Inferior parietal cortex (tissue), 1 donor: ENCODE results near the gene ZBTB45.
A peak's percentile ranks its signal among the peaks of the same experiment; 100 is the strongest.

Experiments
- DNase-seq: peaks from one replicate; pipeline ENCODE4 v3.0.0-alpha.2; 2016; ENCODE audit errors: extremely low spot score

The ZBTB45 gene

DNA sequence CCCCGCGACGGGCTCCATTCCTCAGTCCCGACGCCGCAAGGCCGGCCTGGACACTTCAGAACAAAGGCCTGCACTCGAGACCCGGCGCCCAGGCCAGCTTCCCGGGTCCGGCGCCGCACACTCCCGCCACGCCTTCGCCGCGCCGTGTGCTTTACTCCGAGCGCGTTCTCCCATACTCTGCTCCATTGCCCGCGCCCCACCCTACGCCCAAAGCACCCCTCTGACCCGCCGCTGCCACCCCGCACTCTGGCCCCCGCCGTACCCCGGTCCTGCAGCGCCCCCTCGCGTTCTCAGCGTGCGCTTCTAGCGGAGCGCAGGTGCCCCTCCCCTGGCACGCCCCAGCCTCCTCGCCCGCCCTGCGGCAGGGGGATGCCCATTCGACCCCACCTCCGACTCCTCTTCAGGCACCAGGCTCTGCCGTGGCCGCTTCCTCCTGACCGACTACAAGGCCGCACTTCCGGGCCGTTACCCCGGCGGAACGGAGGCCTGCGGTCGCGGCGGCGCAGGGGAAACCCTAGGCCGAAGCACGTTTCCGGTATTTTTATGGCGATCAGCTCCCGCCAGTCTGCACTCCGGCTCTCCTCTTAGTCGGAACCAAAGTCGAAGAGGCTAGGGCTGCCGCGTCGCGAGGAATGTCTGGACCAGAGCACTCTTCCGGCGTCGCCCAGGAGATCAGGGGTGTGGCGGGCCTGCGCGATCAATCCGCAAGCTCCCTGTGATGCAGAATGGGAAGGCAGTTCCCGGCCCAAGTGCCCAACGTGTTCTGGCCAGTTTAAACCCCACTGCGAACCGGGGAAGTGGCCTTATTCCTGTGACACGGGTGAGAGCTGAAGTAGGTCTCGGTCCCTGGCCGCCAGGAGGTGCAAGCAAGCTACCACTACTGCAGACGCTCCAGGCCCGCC is at the start of gene ZBTB45:
ZBTB45 (minus strand) TSS at position 456 of the 902 bp plus-strand sequence. CDS start 2,137 bp downstream, outside the sequence.
- peak; percentile 94 for DNase-seq

DNA sequence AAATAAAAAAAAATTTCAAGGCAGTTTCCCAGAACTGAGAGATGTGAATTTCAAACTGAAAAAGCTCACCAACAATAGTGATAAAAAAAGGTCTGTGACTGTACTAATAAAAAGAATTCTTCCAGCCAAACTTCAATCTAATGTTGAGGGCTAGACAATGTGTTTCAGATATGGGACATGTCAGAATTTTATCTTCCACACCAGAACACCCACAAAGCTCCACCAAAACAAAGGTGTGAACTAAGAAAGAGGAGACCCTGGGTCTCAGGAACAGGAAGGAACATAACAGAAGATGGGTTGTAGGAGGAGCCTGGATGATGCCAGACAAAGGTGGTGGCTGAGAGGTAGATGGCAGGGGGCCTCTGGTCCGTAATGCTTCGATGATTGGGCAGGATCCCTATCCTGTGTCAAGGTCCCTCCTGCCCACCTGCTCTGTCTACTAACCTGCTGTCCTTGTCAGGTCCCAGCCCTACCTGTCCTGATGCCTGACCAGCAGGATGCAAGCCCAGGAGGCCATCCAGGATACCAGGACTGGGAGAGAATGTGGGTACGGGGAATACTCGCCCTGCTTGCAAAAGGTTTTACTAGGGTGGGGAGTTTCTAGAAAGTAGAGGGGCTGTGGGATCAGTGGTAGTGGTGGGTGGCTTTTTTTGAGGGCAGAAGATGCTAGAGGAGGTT is 49.0 kb upstream of the ZBTB45 start:
- DNase-seq, result no peak

DNA sequence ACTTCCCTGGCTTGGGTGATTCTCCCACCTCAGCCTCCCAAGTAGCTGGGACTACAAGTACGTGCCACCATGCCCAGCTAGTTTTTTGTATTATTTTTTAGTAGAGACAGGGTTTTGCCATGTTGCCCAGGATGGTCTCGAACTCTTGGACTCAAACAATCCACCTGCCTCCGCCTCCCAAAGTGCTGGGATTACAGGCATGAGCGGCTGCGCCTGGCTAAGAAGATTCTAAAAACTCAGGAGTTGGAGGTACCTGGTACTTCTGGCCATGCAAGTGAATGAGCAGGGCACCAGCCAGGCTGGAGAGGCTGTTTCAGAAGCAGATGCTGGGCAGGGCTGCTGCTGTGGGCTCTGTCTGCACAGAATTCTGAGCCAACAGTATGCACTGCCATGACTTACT is 47.4 kb upstream of the ZBTB45 start:
- DNase-seq, result no peak

DNA sequence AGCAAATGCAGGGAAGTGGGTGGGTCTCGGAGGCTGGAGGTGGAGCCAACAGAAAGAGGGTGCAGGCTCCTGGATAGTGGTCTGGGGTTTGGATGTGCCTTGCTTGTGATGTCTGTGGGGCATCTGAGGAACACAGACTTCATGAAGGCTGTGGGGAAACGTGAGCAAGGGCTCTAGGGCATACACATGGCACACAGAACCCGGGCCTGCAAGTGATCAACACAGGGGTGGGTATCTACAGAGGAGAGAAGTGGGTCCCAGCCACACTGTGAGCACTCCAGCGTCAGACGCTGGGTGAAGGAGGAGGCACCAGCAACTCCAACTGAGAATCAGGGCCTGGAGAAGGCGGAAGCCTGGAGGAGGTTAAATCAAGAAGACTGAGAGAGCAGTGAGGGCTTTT is 44.2 kb upstream of the ZBTB45 start:
- no peak for DNase-seq

DNA sequence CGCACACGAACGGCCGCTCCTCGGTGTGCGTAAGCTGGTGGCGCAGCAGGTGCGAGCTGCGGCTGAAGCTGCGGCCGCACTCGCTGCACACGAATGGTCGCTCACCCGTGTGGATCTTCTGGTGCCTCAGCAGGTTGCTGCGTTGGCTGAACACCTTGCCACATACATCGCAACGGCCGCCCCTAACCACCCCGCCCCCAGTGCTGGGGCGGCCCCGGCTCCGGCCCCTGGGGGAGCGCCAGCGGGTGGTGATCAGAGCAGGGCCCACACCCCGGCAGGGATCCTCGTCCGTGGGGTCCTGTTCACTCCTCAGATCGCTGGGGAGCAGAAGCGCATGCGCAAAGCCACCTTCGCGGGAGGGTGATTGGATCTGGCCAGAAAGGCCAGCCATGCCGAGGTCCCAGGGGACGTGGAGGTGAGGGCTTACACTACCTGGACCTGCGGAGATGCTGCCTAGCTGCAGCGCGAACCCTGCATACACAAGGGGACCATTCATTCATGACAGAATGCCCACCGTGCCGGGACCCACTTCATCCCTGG is 43.5 kb upstream of the ZBTB45 start:
- DNase-seq, result no peak

GRCh38 chr19:58562122-58563033 is 42.8 kb upstream of the ZBTB45 start:
- DNase-seq, result no peak

DNA sequence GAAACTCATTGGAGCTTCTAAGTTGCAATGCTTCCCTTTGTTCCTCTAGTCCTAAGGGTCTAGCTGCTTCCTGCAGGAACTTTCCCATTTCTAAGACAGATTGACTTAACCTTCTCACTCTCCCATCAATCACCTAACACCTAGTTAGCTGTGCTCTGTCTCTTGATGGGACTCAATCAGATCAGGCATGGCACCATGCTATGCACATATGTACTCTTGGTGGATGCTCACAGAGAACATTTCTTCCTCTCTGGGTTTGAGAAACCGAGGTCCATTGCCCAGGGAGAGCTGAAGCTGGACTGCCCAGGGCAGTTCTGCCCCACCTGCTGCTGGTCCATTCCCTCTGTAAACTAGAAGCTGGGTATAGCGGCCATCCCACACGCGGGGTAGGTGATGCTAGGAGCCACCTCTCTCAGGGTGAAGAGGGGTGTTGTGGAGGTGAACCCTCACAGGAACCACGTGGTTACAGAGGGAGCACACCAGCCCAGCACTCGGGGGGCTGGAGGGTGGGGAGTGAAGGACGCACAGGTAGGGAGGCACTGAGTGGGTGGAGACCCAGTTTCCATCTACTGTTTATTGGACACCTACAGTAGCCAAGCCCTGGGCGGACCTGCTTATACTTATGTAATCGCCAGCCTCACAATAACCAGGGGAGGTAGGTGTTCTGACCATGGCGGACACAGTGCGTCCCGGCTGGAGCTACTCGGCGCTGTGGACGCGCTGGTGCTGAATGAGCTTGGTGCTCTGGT is 41.9 kb upstream of the ZBTB45 start:
- DNase-seq, result no peak

DNA sequence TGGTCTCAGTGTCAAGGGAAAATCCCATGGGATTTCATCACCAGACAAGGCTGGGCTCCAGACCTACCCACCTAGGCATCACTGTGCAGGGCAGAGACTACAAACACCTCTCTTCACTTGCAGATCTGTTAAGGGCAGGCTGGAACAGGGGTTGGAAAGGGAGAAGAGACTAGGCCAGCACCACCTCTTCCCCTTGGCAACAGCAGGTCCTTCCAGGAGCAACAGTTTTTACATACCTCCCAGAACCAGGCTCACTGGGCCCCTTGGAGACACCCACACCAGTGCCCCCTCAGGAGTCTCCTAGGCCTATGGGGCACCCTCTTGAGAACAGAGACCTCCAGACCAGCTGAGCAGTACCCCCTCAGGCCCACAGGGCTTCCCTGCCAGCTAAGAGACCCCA is 41.3 kb upstream of the ZBTB45 start:
- DNase-seq, result no peak

DNA sequence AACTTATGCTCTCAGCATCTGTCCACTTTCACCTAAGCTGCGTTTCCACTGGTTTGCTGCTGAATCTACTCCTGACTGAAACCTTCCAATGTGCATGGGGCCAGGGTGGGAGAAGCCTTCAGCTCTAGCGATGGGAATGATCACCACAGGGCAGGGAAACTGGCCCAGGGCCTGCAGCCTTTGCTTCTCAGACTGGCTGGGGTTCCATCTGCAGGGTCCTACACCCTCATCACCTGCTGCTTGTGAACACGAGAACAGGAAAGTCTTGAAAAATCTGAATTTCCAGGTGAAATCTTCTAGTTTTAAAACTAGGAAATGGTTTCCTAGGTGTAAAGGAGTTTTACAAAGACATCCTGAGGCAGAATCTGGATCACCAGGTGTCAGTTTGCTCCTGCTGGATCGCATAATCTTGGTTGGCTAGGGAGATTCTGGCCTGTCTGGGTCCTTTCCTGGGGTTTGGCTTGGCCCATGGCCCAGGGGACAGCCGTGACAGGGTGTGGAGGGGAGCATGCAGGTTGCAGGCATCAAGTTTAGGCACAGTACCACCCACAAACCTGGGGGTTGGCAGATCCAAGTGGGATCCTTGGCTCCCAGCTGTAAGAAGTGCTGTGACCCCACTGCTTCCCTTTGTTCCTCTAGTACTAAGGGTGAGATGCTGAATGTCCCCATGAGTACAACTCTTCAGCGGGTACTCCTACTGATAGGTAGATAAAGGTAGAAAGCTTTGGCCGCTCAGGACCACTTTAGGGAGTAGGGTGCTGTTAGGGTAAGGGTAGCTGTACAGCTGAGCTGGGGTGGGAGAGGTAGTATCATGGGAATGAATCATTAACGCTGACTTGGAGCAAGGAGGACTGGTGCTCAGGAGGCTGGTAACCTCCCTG is 40.6 kb upstream of the ZBTB45 start:
- DNase-seq, result no peak

GRCh38 chr19:58559275-58560006 is 39.8 kb upstream of the ZBTB45 start:
- DNase-seq, result peak; percentile 87

- peak; percentile 98 for DNase-seq
Measured at GRCh38 chr19:58558623-58559274, 39.1 kb upstream of the ZBTB45 start.

DNA sequence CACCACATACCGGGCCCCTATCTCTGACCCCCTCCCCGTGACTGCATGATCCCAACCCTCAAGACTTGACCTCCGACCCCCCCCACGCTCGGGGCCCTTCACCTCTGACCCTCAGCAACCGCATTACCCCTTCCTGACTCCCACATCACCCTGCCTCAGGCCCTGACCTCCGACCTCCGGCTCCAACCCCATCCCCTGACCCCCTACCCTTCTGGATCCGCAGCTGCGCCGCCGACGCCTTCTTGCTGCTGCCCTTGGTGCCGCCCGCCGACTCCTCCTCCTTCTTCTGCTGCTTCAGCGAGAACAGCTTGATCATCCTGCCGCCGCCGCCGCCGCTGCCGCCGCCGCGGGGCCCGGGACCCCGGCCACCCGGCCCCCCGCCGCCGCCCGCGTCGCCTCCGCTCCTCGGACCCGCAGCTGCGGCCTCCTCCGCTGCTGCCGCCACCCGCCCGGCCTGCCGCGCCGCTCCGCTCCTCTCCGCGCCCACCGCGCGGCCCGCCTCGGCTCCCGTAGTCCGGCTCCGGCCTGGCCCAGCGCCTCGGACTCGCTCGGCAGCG is 38.5 kb upstream of the ZBTB45 start, which contains the start of gene UBE2M:
UBE2M (minus strand) TSS at position 546 of the 557 bp plus-strand sequence; CDS start at position 316, 230 bp downstream.
- no peak for DNase-seq

GRCh38 chr19:58557221-58558065 is 37.8 kb upstream of the ZBTB45 start:
- DNase-seq, result no peak

- no peak for DNase-seq
Measured at GRCh38 chr19:58556622-58557220, 37.1 kb upstream of the ZBTB45 start.

GRCh38 chr19:58555920-58556621 is 36.5 kb upstream of the ZBTB45 start:
- DNase-seq, result no peak

GRCh38 chr19:58555369-58555885 is 35.8 kb upstream of the ZBTB45 start:
- DNase-seq, result no peak
